HepG2 (cell line): ENCODE results near the gene C14orf119. TPM values are rescaled to one million over a fixed set of nuclear protein-coding genes. Genes with fewer than 3 reads are reported as not detected.

Experiments
- EZH2 ChIP-seq: conservative IDR thresholded peaks from 2 replicates; pipeline ENCODE4 v1.6.1; 2012; ENCODE audit warnings: mild to moderate bottlenecking, low read depth, low read length, moderate library complexity
- IKZF5 ChIP-seq: IDR thresholded peaks from 2 replicates; pipeline ENCODE4 v1.6.1; 2018; ENCODE audit warnings: missing genetic modification reagents, mild to moderate bottlenecking, missing compliant biosample characterization
- IRF9 ChIP-seq: sonication (generic); formaldehyde crosslinking; IDR thresholded peaks from 2 replicates; pipeline ENCODE4 v1.8.0; 2022; ENCODE audit warnings: missing genetic modification reagents, mild to moderate bottlenecking, borderline replicate concordance
- PAX8 ChIP-seq: sonication (generic); formaldehyde crosslinking; IDR thresholded peaks from 2 replicates; pipeline ENCODE4 v1.8.0; 2022; ENCODE audit warnings: mild to moderate bottlenecking, missing genetic modification reagents, borderline replicate concordance
- PHF5A ChIP-seq: IDR thresholded peaks from one replicate; pipeline ENCODE4 v1.6.1; 2018; ENCODE audit warnings: low read depth, missing genetic modification reagents; ENCODE audit not compliant: unreplicated experiment
- POLR2AphosphoS2 ChIP-seq: IDR thresholded peaks from 2 replicates; pipeline ENCODE4 v1.6.1; 2011; ENCODE audit warnings: low read depth, low read length, improper control_type of control experiment
- REST ChIP-seq, 2 experiments: IDR thresholded peaks; 2 replicates each; pipeline ENCODE4 v1.6.1; 2011 to 2012; ENCODE audit warnings: low read length in 2 of 2, borderline replicate concordance in 1 of 2, low read depth in 1 of 2, mild to moderate bottlenecking in 1 of 2, moderate library complexity in 1 of 2
- SAP130 ChIP-seq: IDR thresholded peaks from 2 replicates; pipeline ENCODE4 v1.6.1; 2016; ENCODE audit warnings: low read depth
- SMYD3 ChIP-seq: sonication (generic); formaldehyde crosslinking; IDR thresholded peaks from 2 replicates; pipeline ENCODE4 v1.8.1; 2023; ENCODE audit warnings: mild to moderate bottlenecking, missing genetic modification reagents
- SP140L ChIP-seq: sonication (generic); formaldehyde crosslinking; IDR thresholded peaks from 2 replicates; pipeline ENCODE4 v1.4.0; 2020; ENCODE audit warnings: missing genetic modification reagents, borderline replicate concordance
- USF2 ChIP-seq, 2 experiments: sonication (generic) in 1 of 2; formaldehyde crosslinking in 1 of 2; IDR thresholded peaks; 2 replicates each; pipeline versions ENCODE4 v1.5.1 to v1.6.1; 2011 to 2020; ENCODE audit warnings: borderline replicate concordance in 1 of 2, low read depth in 1 of 2, low read length in 1 of 2, mild to moderate bottlenecking in 1 of 2, missing genetic modification reagents in 1 of 2, moderate library complexity in 1 of 2
- XRCC5 ChIP-seq: fragments of 200-400 bp; formaldehyde crosslinking; optimal IDR thresholded peaks from 2 replicates; pipeline ENCODE3; 2017; ENCODE audit warnings: mild to moderate bottlenecking, low read length
- ZMYM3 ChIP-seq: sonication (generic); formaldehyde crosslinking; IDR thresholded peaks from 2 replicates; pipeline ENCODE4 v1.5.1; 2020; ENCODE audit warnings: mild to moderate bottlenecking, missing genetic modification reagents
- ZNF263 ChIP-seq: sonication (generic); formaldehyde crosslinking; IDR thresholded peaks from 2 replicates; pipeline ENCODE4 v1.4.0; 2020; ENCODE audit warnings: missing genetic modification reagents
- ZNF329 ChIP-seq: sonication (generic); formaldehyde crosslinking; IDR thresholded peaks from 2 replicates; pipeline ENCODE4 v1.9.0; 2021; ENCODE audit warnings: low read depth, mild to moderate bottlenecking, missing genetic modification reagents
- ZNF776 ChIP-seq: sonication (generic); formaldehyde crosslinking; IDR thresholded peaks from 2 replicates; pipeline ENCODE4 v1.4.0; 2020; ENCODE audit warnings: mild to moderate bottlenecking, missing genetic modification reagents
- polyA plus RNA-seq, 8 experiments: library from polyadenylated mRNA; depleted of rRNA in 3 of 8; stranded (reverse) in 7 of 8; unstranded in 1 of 8; fragments of >200 nt; fragmentation: Illumina TruSeq in 4 of 8; extraction: Trizol in 4 of 8; gene quantifications; 2 replicates each; pipeline versions ENCODE4 v1.2.1 to v1.2.3, GENCODE V29; 2011 to 2016; ENCODE audit warnings: low read depth in 4 of 8, missing spikeins in 1 of 8, mixed read lengths in 1 of 8; ENCODE audit not compliant: insufficient read depth in 1 of 8
- total RNA-seq, 5 experiments: library from RNA; depleted of rRNA; stranded (reverse); fragments of >200 nt; fragmentation: Illumina TruSeq; extraction: Trizol; gene quantifications; 2 replicates each; pipeline ENCODE4 v1.2.3, GENCODE V29; 2016; ENCODE audit warnings: low read depth in 1 of 5

The C14orf119 gene
- total and polyA plus RNA-seq, 2 of the 13 experiments (the other 11 are each of a cell fraction or from before 2014, with no cell fraction given), result 117 to 206 TPM

- TF ChIP-seq REST (IDR thresholded peaks at IDR 0.05; ENCODE audit: borderline replicate concordance in 1 of 2, low read depth in 1 of 2, low read length in 2 of 2) (no peak; a peak in 1 of 4 replicates), USF2 (IDR thresholded peaks at IDR 0.05; ENCODE audit: low read depth, low read length) (no peak), USF2 (CRISPR knock-in tag; IDR thresholded peaks at IDR 0.05; ENCODE audit: borderline replicate concordance) (0 out of 2 replicates have a peak, but pooled peaks have one; percentile 28), IRF9 (CRISPR knock-in tag) (no peak; the same call in 1 of the 2 replicates), PHF5A (CRISPR knock-in tag) (no peak), EZH2 (no peak), PAX8 (CRISPR knock-in tag) (peak; percentile 90), ZNF263 (CRISPR knock-in tag) (peak; percentile 72), POLR2AphosphoS2 (peak; percentile 70; the same call in 1 of the 2 replicates), SMYD3 (CRISPR knock-in tag) (peak; percentile 91), XRCC5 (peak; percentile 100), SAP130 (CRISPR knock-in tag) (peak; percentile 77), SP140L (CRISPR knock-in tag) (0 out of 2 replicates have a peak, but pooled peaks have one; percentile 60), ZNF776 (CRISPR knock-in tag) (peak; percentile 51), ZNF329 (CRISPR knock-in tag) (no peak), IKZF5 (CRISPR knock-in tag) (peak; percentile 95), ZMYM3 (peak; percentile 71)
Measured at GRCh38 chr14:23057757-23058653, 37.3 kb upstream of the C14orf119 start (continued).
